Adrenal gland (tissue), 5 donors: ENCODE measurements around the gene DOCK7.

Source experiments
- POLR2A ChIP-seq, 2 donors: fragments of 450-650 bp; IDR thresholded peaks; one replicate each; pipeline ENCODE4 v1.6.1; 2017; ENCODE audit warnings: antibody characterized with exemption in 2 of 2, mild to moderate bottlenecking in 2 of 2, moderate library complexity in 1 of 2
- TF ChIP-seq, protein P1 (sequence below), 6 experiments: fragments of 450-650 bp in 4 of 6; fragments of 200-600 bp in 2 of 6; sonication (generic) in 1 of 6; IDR thresholded peaks; 1 replicate in 5 of 6; 2 replicates in 1 of 6; pipeline versions ENCODE4 v1.5.1 to v1.8.0; 2016 to 2021; ENCODE audit warnings: antibody characterized with exemption in 6 of 6, mild to moderate bottlenecking in 2 of 6, moderate library complexity in 1 of 6
- donor health status: DM: no; HTN: no; CAD: no.

DNA sequence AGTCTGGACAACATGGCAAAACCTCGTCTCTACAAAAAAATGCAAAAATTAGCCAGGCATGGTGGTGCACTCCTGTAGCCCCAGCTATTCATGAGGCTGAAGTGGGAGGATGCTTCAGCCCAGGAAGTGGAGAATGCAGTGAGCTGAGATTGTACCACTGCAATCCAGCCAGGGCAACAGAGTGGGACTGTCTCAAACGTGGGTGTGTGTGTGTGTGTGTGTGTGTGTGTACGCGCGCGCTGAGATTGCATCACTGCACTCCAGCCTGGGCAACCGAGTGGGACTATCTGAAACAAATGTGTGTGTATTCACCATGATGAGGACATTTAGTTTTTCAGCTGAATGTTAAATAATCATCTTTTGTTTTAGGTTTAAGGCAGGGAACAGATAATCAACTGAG lies 230.2 kb downstream of the DOCK7 start:
- TF ChIP-seq POLR2A (IDR thresholded peaks at IDR 0.05) = no peak
- TF ChIP-seq, protein P1, sequence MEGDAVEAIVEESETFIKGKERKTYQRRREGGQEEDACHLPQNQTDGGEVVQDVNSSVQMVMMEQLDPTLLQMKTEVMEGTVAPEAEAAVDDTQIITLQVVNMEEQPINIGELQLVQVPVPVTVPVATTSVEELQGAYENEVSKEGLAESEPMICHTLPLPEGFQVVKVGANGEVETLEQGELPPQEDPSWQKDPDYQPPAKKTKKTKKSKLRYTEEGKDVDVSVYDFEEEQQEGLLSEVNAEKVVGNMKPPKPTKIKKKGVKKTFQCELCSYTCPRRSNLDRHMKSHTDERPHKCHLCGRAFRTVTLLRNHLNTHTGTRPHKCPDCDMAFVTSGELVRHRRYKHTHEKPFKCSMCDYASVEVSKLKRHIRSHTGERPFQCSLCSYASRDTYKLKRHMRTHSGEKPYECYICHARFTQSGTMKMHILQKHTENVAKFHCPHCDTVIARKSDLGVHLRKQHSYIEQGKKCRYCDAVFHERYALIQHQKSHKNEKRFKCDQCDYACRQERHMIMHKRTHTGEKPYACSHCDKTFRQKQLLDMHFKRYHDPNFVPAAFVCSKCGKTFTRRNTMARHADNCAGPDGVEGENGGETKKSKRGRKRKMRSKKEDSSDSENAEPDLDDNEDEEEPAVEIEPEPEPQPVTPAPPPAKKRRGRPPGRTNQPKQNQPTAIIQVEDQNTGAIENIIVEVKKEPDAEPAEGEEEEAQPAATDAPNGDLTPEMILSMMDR (IDR thresholded peaks at IDR 0.05) = no peak
